Caki2 (cell line): Measurements from ENCODE around the gene SCN1B. TPM values are rescaled to one million over a fixed set of nuclear protein-coding genes. Genes with fewer than 3 reads are reported as not detected.
"Not testable (repeated sequence)": the region's sequence is repeated elsewhere in the genome, so short reads cannot be mapped to it uniquely, and the experiment has no call there.

Experiments used
- DNase-seq: peaks from one replicate; pipeline ENCODE4 v3.0.0-alpha.2; 2015; ENCODE audit warnings: low read depth
- in situ Hi-C: cut with HindIII; loops from 2 replicates; pipeline ENCODE4 v1.10.0; 2016; ENCODE audit warnings: low sequenced_read_pairs, low pct_unique_long_range_greater_than_20kb, mixed read lengths
- total RNA-seq: library from RNA; depleted of rRNA; stranded (reverse); fragments of >200 nt; shearing (Covaris generic); gene quantifications from 2 replicates; pipeline ENCODE4 v1.2.3, GENCODE V29; 2014; ENCODE audit warnings: low replicate concordance

Gene SCN1B
- total RNA-seq, 1 experiment from 2014 or later: 3.3 TPM

- DNase-seq, in situ Hi-C loops: not testable (repeated sequence)
Measured at GRCh38 chr19:35029275-35029736, 964 bp upstream of the SCN1B start.

- no peak for DNase-seq
- in situ Hi-C loops: no loop called here
Measured at GRCh38 chr19:35029737-35030256, 473 bp upstream of the SCN1B start.

- DNase-seq: no peak
- in situ Hi-C loops: no loop called here
Measured at GRCh38 chr19:35031072-35031881, 1.0 kb downstream of the SCN1B start.

GRCh38 chr19:35032356-35032865 is 2.1 kb downstream of the SCN1B start:
- in situ Hi-C loops: no loop called here
- DNase-seq: no peak

GRCh38 chr19:35033067-35034004 is 3.1 kb downstream of the SCN1B start:
- in situ Hi-C loops: no loop called here
- no peak for DNase-seq

- DNase-seq: no peak
- in situ Hi-C loops: no loop called here
Measured at GRCh38 chr19:35034005-35034502, 3.8 kb downstream of the SCN1B start.

GRCh38 chr19:35034588-35035382 is 4.5 kb downstream of the SCN1B start:
- DNase-seq: no peak
- in situ Hi-C loops: no loop called here

GRCh38 chr19:35037716-35038622 is 7.7 kb downstream of the SCN1B start:
- no peak for DNase-seq
- in situ Hi-C loops: no loop called here

- in situ Hi-C loops: no loop called here
- DNase-seq: no peak
Measured at GRCh38 chr19:35038623-35039512, 8.6 kb downstream of the SCN1B start.

GRCh38 chr19:35039881-35040825 is 9.9 kb downstream of the SCN1B start:
- in situ Hi-C loops: no loop called here
- no peak for DNase-seq

GRCh38 chr19:35040826-35041547 is 10.7 kb downstream of the SCN1B start:
- in situ Hi-C loops: no loop called here

GRCh38 chr19:35041548-35042055 is 11.3 kb downstream of the SCN1B start, which contains the start of gene HPN:
Gene HPN, plus strand, starts transcription at chr19:35041721. Its CDS starts 786 bp downstream, at chr19:35042507.
- in situ Hi-C loops: no loop called here
- no peak for DNase-seq

More at GRCh38 chr19:35040826-35041547, 10.7 kb downstream of the SCN1B start:
- no peak for DNase-seq

GRCh38 chr19:35042056-35042730 is 11.9 kb downstream of the SCN1B start:
- in situ Hi-C loops: no loop called here
- no peak for DNase-seq
